HG03571 (cell line): ENCODE measurements around the gene FAM107A.

Experiments
- ATAC-seq: cut with Tn5 transposase; IDR thresholded peaks from one replicate; pipeline ENCODE4 v1.9.1; 2021; ENCODE audit not compliant: unreplicated experiment

FAM107A gene

GRCh38 chr3:58594117-58594516 lies 16.9 kb upstream of the FAM107A start:
- ATAC-seq, result no peak

DNA sequence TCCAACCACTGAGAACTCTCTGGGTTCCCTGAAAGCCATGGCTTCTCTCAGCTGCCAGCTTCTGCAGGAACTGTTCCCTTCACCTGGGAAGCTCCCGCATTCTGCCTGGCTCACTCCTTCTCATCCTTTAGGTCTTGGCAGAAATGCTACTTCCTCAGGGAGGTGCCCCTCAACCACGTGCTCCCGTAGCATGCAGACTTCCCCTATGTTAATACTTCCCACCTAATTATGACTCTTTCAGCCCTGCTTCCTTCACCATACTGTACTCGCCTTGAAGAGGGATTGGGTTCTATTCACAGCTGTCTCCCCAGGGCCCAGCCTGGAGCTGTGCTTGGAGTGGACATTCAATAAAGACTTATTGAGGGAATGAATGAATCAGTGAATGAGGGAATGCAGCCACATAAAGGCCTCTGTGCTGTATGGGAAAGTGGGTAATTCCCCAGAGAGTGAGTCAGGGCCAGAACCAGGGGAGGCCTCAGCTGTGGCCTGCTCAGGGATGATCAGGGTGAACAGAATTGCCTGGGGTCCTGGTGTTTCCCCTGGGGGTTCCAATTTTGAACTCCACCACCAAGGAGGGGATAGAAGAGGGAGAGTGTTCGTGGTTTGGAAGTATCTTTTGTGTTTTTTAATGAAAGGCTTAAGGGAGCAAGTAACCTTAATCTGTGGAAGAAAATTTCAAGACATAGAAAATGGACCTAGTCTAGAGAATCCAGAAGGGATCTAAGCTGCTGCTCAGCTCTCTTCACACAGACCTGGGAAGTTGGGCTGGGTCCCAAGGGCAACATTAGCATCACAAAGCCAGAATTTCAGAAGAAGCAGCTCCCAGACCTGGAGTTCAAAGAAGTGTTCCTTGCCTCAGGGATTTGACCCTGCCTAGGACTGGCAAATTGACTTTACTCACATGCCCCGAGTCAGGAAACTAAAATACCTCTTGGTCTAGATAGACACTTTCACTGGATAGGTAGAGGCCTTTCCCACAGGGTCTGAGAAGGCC lies 14.6 kb upstream of the FAM107A start:
- no peak for ATAC-seq

GRCh38 chr3:58588030-58588614 lies 10.9 kb upstream of the FAM107A start:
- no peak for ATAC-seq

DNA sequence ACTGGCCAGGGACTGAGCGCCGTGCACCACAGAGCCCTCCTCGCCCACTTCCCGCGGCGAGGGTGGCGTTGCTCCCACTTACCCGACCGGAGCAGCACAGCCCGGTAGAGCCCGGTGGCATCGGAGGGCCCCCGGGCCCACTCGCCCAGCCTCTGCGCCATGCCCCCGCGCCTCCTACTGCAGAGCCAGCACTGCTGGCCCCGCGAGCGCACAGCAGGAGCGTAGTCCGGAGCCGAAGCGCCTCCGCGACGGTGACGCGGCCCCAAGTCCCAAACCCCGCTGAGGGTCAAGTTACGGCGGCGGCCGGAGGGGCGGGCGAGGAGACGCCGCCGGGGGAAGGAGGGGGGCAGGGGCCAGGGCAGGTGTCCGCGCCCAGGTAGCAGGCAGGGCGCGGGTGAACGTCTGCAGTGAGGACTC lies 9.6 kb upstream of the FAM107A start:
- ATAC-seq, result no peak

DNA sequence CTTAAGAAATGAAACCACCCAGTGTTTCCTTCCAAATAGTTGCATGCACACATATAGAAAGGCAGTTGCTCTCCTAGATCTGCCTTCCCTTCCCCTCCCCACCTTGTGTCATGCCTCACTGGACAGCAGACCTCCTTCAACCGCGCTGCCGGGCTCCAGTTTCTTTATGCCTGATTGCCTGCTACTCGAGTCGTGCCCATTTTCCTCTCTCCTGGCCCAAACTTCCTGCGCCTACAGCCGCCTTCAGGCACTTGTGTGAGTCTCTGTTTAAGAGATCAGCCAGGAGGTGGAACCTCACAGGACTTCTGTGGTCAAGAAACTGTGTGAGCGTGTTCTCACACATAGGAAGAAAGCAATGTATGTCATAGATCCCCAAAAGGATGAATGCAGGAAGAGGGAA lies 8.8 kb upstream of the FAM107A start:
- ATAC-seq, result no peak

DNA sequence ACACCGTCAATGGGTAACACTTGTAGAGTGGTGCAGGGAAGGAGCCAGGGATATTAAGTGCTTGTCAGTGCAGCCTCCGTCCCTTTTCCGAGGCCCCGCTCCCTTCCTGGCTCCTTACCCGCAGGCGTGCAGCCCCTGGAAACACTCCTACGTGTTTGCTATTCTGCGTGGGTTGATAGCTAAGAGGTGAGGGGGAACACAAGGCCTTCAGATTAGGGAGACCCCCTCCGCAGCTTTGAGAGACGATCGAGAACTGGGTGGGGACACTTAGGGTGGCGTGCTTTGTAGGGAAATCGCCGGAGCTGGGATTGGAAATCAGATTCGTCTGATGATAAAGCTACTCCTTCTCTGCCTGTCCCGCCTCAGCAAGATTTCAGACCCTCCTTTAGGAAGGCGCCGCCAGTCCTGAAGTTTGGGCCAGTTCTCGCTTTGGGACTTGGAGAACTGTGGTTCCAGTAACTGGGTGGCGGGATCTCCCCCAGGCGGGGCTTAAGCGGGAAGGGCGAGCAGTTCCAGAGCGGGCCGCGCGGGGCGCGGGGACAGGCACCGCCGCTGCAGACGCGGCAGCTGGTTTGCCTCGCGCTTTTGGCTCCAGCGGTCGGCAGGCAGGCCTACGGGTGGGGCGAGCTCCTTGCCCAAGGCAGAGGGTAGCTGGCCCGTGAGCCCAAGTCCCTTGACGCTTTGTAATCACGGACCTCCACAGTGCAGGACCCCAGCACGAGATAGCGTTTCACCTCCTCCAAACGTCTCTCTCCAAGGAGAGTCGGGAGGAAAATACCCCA lies 8.0 kb upstream of the FAM107A start:
- peak; percentile 97 for ATAC-seq

- ATAC-seq, result no peak
These were observed 7.5 kb upstream of the FAM107A start for GRCh38 chr3:58584690-58585004.

DNA sequence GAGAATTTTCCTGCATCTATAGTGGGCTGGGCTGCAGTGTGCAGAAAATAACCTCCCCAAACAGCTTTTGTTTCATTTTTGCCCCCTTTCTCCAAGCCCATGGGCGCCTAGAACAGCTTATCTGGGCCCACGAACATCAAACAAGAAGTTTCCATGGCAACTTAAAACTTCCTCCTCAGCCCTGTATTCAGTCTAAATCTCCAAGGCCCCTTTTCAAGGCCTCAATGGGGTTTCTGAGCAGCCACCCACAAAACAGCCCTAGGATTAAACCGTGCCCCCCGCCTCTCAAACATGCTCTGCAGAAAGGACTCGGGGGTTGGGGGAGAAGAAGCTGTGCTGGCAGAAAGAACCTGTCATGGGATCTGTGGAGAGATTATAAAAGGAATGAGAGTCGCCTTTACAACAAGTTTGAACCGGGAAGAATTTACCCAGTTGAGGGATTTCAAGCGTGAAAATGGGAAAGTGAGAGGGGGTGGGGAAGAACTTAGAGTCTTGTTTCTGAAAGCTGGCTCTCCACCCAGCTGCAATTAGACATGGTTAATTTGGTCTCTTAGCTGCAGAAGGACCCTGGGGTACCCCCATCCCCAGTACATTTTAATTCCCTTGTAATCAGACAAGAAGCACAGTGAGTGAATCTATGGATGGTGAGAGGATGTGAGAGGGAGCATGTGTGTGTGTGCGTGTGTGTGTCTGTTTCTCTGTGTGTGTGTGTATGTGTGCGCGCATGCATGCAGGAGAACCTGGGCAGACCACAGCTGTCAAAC lies 4.3 kb upstream of the FAM107A start:
- no peak for ATAC-seq

- no peak for ATAC-seq
These were observed 3.7 kb upstream of the FAM107A start for GRCh38 chr3:58580826-58581327.

GRCh38 chr3:58578873-58579272 lies 1.7 kb upstream of the FAM107A start:
- no peak for ATAC-seq

- no peak for ATAC-seq
These were observed 475 bp downstream of the FAM107A start for GRCh38 chr3:58576716-58577115.

DNA sequence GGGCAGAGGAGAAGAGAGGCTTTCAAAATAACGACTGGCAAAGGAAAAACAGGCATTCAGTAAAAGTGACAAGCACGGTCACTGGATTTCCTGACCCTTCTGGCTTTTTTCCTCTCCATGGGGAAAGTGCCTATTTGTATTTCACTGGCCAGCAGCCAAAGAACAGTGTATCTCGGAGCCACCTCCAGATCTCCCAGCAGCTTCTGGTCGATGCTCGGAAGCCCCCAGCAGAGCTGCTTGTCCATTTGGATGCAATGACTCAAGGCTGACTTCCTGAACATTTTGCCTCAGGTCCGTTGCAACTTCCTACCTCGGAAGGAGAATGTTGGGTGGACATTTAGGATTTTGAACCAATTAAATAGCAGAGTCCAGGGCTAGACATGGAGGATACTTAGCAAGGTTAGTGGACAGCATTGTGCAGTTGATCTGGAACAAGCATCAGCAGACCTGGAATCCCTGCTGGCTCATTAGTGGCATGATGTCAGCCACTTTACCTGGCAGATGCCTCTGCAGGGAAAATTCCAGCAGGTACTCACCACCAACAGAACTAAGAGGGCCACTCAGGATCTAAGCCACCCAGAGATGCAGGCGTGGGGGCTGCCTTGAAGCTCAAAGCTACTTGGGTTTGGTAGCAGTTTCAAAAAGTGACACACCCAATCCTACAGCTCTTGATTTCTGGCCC lies 1.1 kb downstream of the FAM107A start:
- ATAC-seq, result no peak

GRCh38 chr3:58574682-58575081 lies 2.5 kb downstream of the FAM107A start:
- ATAC-seq, result no peak

- no peak for ATAC-seq
These were observed 3.1 kb downstream of the FAM107A start for GRCh38 chr3:58574106-58574505.

DNA sequence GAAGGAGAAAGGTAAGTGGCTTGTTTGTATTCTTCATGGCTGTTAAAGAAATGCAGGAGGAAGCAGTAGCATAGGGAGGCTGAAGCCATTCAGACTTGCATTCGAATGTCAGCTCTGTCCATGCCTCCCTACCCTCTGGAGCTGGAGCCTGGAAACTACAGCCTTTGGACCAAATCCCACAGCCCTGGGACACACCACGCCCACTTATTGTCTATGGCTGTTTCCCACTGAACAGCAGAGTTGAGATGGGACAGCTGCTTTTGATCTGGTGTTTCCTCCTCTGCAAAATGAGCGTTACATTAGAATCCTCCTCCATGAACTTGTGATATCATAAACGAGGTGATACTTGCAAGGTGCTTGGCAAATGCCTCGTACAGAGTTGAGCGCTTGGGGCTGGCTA lies 3.6 kb downstream of the FAM107A start:
- ATAC-seq, result no peak

- no peak for ATAC-seq
These were observed 4.5 kb downstream of the FAM107A start for GRCh38 chr3:58572634-58573230.

DNA sequence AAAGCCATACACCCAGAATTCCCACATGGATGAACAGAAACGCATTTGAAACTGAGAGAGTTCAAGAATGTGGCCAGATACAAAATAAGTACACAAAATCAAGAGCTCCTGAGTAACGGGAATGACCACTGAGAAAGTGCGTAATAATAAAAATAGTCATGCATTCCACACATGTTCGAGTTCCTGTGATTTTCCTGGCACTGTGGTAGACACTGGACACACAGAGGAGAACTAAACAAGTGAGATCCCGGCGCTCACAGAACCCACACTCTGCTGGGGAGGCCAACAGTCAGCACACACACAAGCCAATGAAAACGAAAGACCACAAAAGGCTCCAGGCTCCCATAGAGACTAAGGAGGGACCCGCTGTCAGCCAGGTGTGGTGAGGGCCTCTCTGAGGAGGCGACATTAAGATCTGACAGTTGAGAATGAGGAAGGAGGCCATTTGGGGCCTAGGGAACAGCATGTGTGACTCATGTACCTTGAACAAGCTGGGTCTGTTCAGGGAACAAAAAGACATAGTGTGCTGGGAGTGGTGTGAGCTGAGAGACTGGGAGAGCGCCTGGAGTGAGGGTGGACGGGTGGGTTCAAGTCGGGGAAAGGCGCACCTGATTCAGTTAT lies 5.1 kb downstream of the FAM107A start:
- no peak for ATAC-seq

DNA sequence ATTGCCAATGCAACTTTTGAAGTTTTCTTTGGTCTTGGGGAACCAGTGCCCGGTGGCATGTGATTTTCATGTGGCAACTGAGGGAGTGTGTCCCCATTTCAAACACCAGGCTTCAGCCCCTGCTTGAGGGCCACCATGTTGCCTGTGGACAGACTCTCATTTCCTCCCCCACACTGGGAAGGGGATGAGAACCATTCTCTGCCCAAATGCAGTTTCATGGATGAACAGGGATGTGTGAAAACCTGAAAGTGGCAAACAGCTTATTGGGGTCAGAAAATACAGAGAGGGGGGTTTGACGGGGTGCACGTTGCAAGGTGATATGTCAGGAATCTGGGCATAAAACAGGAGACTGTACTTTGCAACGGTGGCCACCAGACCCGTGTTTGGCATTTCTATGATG lies 6.3 kb downstream of the FAM107A start:
- ATAC-seq, result no peak

GRCh38 chr3:58569287-58570001 lies 7.7 kb downstream of the FAM107A start:
- ATAC-seq, result no peak
